Thyroid gland (tissue), 4 donors: ENCODE measurements around the gene IRAK2. TPM values are rescaled to one million over a fixed set of nuclear protein-coding genes. Genes with fewer than 3 reads are reported as not detected.

ENCODE experiments used
- DNase-seq, 2 donors: peaks; one replicate each; pipeline ENCODE4 v3.0.0-alpha.2; 2019
- H3K27ac ChIP-seq, 3 donors: fragments of 200-600 bp; sonication (generic); 1 replicate in 2 of 3; 2 replicates in 1 of 3; pipeline ENCODE4 v1.5.1; 2016 to 2019; ENCODE audit warnings: mild to moderate bottlenecking in 1 of 3, moderate library complexity in 1 of 3
- H3K27me3 ChIP-seq: fragments of 200-600 bp; sonication (generic); one replicate; pipeline ENCODE4 v1.5.1; 2019
- H3K36me3 ChIP-seq, 2 donors: fragments of 200-600 bp; sonication (generic); one replicate each; pipeline ENCODE4 v1.5.1; 2016 to 2019
- H3K4me1 ChIP-seq, 2 donors: fragments of 200-600 bp; sonication (generic); one replicate each; pipeline ENCODE4 v1.5.1; 2017 to 2019
- H3K4me3 ChIP-seq, 3 donors: fragments of 200-600 bp; sonication (generic); replicated peaks in 1 of 3; 1 replicate in 2 of 3; 2 replicates in 1 of 3; pipeline ENCODE4 v1.5.1; 2016; ENCODE audit warnings: mild to moderate bottlenecking in 1 of 3
- H3K9me3 ChIP-seq: fragments of 200-600 bp; sonication (generic); one replicate; pipeline ENCODE4 v1.5.1; 2017
- CTCF ChIP-seq, 6 experiments: fragments of 200-600 bp in 3 of 6; fragments of 450-650 bp in 3 of 6; sonication (generic) in 3 of 6; IDR thresholded peaks; one replicate each; pipeline ENCODE4 v1.5.1; 2016 to 2019; ENCODE audit warnings: antibody characterized with exemption in 6 of 6, mild to moderate bottlenecking in 2 of 6, inconsistent platforms in 1 of 6, moderate library complexity in 1 of 6
- POLR2A ChIP-seq, 2 donors: fragments of 450-650 bp; IDR thresholded peaks; one replicate each; pipeline ENCODE4 v1.6.1; 2017; ENCODE audit warnings: antibody characterized with exemption in 2 of 2, mild to moderate bottlenecking in 2 of 2, moderate library complexity in 1 of 2
- WGBS, 2 donors: methylation state at CpG; one replicate each; pipeline ENCODE4 v1.1.5; 2017; 5-methylcytosine and 5-hydroxymethylcytosine counted together
- intact Hi-C: fragments of 100-400 bp; cut with DNase I; formaldehyde crosslinking; loops from one replicate; pipeline ENCODE4 v1.15.1; 2023
- total RNA-seq, 4 donors: library from RNA; depleted of rRNA; stranded (reverse); fragments of >200 nt; gene quantifications; one replicate each; pipeline ENCODE4 v1.2.3, GENCODE V29; 2016

The IRAK2 gene
- total RNA-seq, 4 donors from 2014 or later, result 5.0 to 9.1 (median 7.4) TPM

- peak overlapping the region in 1 of 3 donors; percentile 73 for H3K4me3 ChIP-seq
- intact Hi-C loops, result loop anchor here (10.0 kb wide), 1 partner anchor 116 kb away; the partner anchor contains the start of gene FANCD2
- no peaks in the 10 kb centered on the region for H3K9me3 ChIP-seq
- no peak for DNase-seq
- peak overlapping the region in 2 of 3 donors; percentile 87 to 89 for H3K27ac ChIP-seq
- peaks cover 13 to 19% of the 10 kb centered on the region in 2 donors for H3K4me1 ChIP-seq
- H3K36me3 ChIP-seq, result no peaks in the 10 kb centered on the region
- 87 to 89% methylated on average over 23 of the region's 23 CpGs for WGBS, 2 donors
- H3K27me3 ChIP-seq, result no peaks in the 10 kb centered on the region
- no peak for TF ChIP-seq CTCF (IDR thresholded peaks at IDR 0.05)
- no peak for TF ChIP-seq POLR2A (IDR thresholded peaks at IDR 0.05)
These were observed 23.6 kb upstream of the IRAK2 start for GRCh38 chr3:10140996-10141546.

- Histone ChIP-seq H3K27ac (peak overlapping the region in 1 of 3 donors; percentile 87), H3K4me3 (peak overlapping the region in 1 of 3 donors; percentile 73), H3K4me1 (peaks cover 13 to 19% of the 10 kb centered on the region in 2 donors), H3K27me3 (no peaks in the 10 kb centered on the region), H3K36me3 (peaks cover 0 to 2% of the 10 kb centered on the region in 2 donors), H3K9me3 (no peaks in the 10 kb centered on the region)
- 75 to 82% methylated on average over 29 of the region's 29 CpGs for WGBS, 2 donors
- TF ChIP-seq CTCF (IDR thresholded peaks at IDR 0.05) (no peak), POLR2A (IDR thresholded peaks at IDR 0.05) (no peak)
- peak in 1 of 2 donors; percentile 15 for DNase-seq
- intact Hi-C loops, result loop anchor here (10.0 kb wide), 1 partner anchor 118 kb away; the partner anchor contains the start of gene FANCD2
These were observed 21.8 kb upstream of the IRAK2 start for GRCh38 chr3:10142707-10143560.

GRCh38 chr3:10145685-10146084 is 19.0 kb upstream of the IRAK2 start:
- DNase-seq, result no peak
- Histone ChIP-seq H3K4me3 (no peak overlapping the region), H3K9me3 (no peaks in the 10 kb centered on the region), H3K27me3 (no peaks in the 10 kb centered on the region), H3K27ac (no peak overlapping the region), H3K4me1 (peaks cover 13 to 19% of the 10 kb centered on the region in 2 donors), H3K36me3 (peaks cover 15 to 19% of the 10 kb centered on the region in 2 donors)
- TF ChIP-seq POLR2A (IDR thresholded peaks at IDR 0.05) (no peak), CTCF (IDR thresholded peaks at IDR 0.05) (no peak)
- intact Hi-C loops, result loop anchor here (10.0 kb wide), 1 partner anchor 121 kb away; the partner anchor contains the start of gene FANCD2
- WGBS, 2 donors, result 86 to 89% methylated on average over 4 of the region's 4 CpGs

GRCh38 chr3:10149226-10149625 is 15.5 kb upstream of the IRAK2 start:
- Histone ChIP-seq H3K9me3 (no peaks in the 10 kb centered on the region), H3K36me3 (peaks cover 22 to 46% of the 10 kb centered on the region in 2 donors), H3K4me3 (no peak overlapping the region), H3K27me3 (no peaks in the 10 kb centered on the region), H3K4me1 (peaks cover 0 to 2% of the 10 kb centered on the region in 2 donors), H3K27ac (no peak overlapping the region)
- no peak for DNase-seq
- intact Hi-C loops, result loop anchor here (10.0 kb wide), 1 partner anchor 124 kb away; the partner anchor contains the start of gene FANCD2
- 95 to 97% methylated on average over 8 of the region's 8 CpGs for WGBS, 2 donors
- no peak for TF ChIP-seq CTCF (IDR thresholded peaks at IDR 0.05)
- TF ChIP-seq POLR2A (IDR thresholded peaks at IDR 0.05), result no peak
